HG03175 (cell line): ENCODE results near the gene MOB3C.

Experiments used
- ATAC-seq: cut with Tn5 transposase; IDR thresholded peaks from one replicate; pipeline ENCODE4 v1.9.1; 2021; ENCODE audit warnings: mild to moderate bottlenecking, moderate library complexity; ENCODE audit not compliant: unreplicated experiment

Gene MOB3C

DNA sequence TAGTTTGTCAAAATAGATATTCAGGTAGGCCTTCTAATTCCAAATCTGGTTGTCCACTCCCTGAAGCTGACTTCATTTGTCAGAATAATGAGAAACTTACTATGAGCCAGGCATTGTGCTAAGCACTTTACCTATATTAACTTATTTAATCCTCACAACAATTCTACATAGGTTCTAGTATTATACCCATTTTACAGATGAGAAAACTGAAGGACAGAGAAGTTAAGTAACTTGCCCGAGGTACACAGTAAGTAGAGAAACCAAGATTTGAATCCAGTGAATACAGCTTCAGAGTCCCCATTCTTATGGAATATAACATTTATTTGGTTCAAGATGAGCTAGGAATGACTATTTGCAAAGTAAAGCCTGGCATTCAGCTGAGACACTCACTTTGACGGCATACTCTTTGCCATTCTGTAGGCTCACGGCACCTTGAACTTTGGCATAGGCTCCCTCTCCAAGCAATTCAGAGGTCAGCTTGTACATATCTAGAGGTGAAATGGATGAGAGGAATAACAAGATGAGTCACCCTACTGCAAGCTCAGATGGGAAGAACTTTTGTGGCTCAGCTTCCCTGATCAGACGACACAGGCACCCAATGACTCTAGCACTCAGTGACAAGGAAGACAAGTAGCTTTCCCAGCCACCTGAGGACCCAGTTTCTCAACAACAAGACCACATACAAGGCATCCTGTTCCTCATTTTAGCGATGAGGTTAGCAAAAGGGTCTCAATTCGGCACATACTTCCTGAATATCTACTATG lies 36.3 kb downstream of the MOB3C start:
- ATAC-seq = no peak

- no peak for ATAC-seq
Observed at GRCh38 chr1:46577671-46578070, 38.9 kb downstream of the MOB3C start.

GRCh38 chr1:46576596-46576995 lies 40.0 kb downstream of the MOB3C start:
- ATAC-seq = no peak

GRCh38 chr1:46575778-46576177 lies 40.8 kb downstream of the MOB3C start:
- no peak for ATAC-seq

DNA sequence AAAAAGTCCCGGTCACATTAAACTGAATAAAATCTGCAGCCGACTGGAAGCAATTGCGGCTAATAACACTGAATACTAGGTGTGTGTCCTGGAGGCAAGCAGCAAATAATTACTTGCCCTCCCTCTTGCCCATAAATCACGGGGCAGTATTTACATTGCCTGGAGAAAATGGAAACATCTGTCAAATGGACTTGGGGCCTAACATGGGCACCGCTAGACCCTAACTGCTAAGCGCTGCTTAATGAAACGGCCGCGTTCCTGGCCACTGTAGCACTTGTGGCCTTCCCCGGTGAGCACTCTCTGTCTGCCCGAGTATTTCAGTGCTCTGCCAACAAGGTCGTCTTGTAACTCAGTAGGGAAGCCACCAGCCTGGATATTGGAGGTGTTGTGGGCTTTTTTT lies 41.3 kb downstream of the MOB3C start:
- no peak for ATAC-seq

GRCh38 chr1:46571691-46572225 lies 44.9 kb downstream of the MOB3C start:
- no peak for ATAC-seq

DNA sequence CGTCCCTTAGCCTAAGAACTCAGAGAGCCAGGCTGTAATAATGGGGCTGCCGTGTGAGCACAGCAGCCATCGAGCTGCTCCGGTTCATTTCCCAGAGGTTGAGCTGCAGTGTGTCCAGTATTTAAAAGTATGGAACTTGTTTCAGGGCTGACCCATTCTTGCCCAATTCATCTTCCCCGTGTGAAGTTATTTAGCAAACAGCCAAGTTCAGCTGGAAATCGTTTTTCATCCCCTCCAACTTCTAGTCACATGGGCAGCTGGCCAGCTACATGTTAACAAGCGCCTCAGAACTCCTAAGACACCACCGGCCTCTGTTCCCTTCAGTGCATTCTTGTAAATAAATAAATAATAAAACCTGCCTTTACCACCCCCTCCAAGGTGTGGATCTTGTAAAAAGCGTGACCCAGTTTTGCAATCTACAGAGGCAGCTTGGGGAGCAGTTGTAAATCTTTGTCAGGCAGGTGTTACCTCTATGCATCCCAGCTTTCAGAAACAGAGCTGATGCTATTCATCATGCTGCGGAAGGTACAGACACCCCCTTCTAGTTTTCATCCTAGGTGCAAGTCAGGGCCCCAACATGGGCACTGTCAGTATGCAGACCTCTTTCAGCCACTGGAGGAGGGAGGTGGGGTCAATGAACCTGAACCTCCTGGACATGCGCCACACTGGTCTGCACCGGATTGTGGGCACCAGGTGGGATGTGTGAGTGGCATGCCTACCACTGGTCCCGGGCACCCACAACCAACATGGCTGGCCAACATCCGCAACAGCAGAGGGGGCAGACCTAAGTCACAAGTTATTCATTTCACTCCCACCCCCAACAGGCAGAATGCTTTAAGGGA lies 46.5 kb downstream of the MOB3C start:
- no peak for ATAC-seq

GRCh38 chr1:46569116-46569515 lies 47.5 kb downstream of the MOB3C start:
- no peak for ATAC-seq

GRCh38 chr1:46568461-46568891 lies 48.1 kb downstream of the MOB3C start:
- ATAC-seq = no peak

GRCh38 chr1:46563341-46563740 lies 53.3 kb downstream of the MOB3C start:
- no peak for ATAC-seq

DNA sequence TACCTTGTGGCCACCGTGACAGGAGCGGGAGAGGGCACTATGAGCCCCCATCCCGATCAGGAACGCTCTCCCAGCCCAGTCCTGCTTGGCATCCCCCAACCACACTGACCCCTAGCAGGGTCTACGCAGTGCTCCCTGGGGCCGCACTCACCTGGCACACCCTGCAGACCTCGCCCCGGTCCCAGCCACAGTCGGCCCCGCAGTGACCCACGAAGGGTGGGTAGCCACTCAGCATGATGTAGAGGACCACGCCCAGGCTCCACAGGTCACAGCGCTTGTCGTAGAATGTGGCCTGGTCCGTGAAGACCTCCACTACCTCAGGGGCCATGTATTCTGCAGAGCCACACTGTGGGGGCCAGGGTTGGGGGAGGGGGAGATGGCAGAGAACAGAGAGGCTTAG lies 54.1 kb downstream of the MOB3C start:
- no peak for ATAC-seq

DNA sequence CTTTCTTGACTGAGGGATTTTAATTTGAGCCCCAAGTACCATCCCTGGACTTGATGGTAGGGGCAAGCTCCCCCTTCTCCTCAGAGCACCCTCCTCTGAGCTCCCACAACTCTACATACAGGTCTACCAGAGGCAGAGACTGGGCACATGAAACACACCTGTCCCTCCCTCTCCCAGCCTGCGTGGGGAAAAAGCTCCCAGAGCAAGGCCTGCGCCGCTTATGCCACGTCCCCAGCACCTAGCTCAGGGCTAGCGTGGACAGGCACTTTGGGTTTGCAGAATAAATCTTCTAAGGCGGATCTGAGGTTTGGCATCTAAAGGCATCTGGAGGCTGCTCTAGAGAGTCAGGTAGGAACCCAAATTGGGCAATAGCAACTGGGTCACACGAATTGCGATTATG lies 57.6 kb downstream of the MOB3C start:
- no peak for ATAC-seq

- ATAC-seq = no peak
Observed at GRCh38 chr1:46558141-46558963, 58.3 kb downstream of the MOB3C start.
